GM10847 (cell line): ENCODE results near the gene FGF5.

Source experiments
- POLR2A ChIP-seq: IDR thresholded peaks from 2 replicates; pipeline ENCODE4 v1.6.1; 2011; ENCODE audit not compliant: insufficient read length; ENCODE audit errors: extremely low read depth

The FGF5 gene

GRCh38 chr4:80307183-80307735 lies 40.8 kb downstream of the FGF5 start:
- no peak for TF ChIP-seq POLR2A

- no peak for TF ChIP-seq POLR2A
These were observed 41.5 kb downstream of the FGF5 start for GRCh38 chr4:80307774-80308465.

- TF ChIP-seq POLR2A, result no peak
These were observed 42.0 kb downstream of the FGF5 start for GRCh38 chr4:80308466-80308822.

- no peak for TF ChIP-seq POLR2A
These were observed 43.0 kb downstream of the FGF5 start for GRCh38 chr4:80309294-80310004.

- TF ChIP-seq POLR2A, result no peak
These were observed 44.7 kb downstream of the FGF5 start for GRCh38 chr4:80311130-80311529.

GRCh38 chr4:80312124-80312523 lies 45.7 kb downstream of the FGF5 start:
- no peak for TF ChIP-seq POLR2A

- no peak for TF ChIP-seq POLR2A
These were observed 47.2 kb downstream of the FGF5 start for GRCh38 chr4:80313627-80314026.

GRCh38 chr4:80321341-80321740 lies 54.9 kb downstream of the FGF5 start:
- no peak for TF ChIP-seq POLR2A

GRCh38 chr4:80321776-80322175 lies 55.3 kb downstream of the FGF5 start:
- no peak for TF ChIP-seq POLR2A

- no peak for TF ChIP-seq POLR2A
These were observed 56.3 kb downstream of the FGF5 start for GRCh38 chr4:80322716-80323115.

GRCh38 chr4:80324171-80324570 lies 57.7 kb downstream of the FGF5 start:
- no peak for TF ChIP-seq POLR2A

- no peak for TF ChIP-seq POLR2A
These were observed 65.2 kb downstream of the FGF5 start for GRCh38 chr4:80331693-80332092.

GRCh38 chr4:80333121-80333520 lies 66.7 kb downstream of the FGF5 start:
- no peak for TF ChIP-seq POLR2A

GRCh38 chr4:80334568-80334967 lies 68.1 kb downstream of the FGF5 start:
- TF ChIP-seq POLR2A, result no peak

GRCh38 chr4:80335226-80335553 lies 68.7 kb downstream of the FGF5 start:
- no peak for TF ChIP-seq POLR2A

GRCh38 chr4:80335554-80336358 lies 69.3 kb downstream of the FGF5 start, which contains the start of gene CFAP299:
Gene CFAP299, plus strand, starts transcription at chr4:80335730.
- no peak for TF ChIP-seq POLR2A
